Endothelial cell of umbilical vein (primary cell): ENCODE data around the gene CD72. TPM values are rescaled to one million over a fixed set of nuclear protein-coding genes. Genes with fewer than 3 reads are reported as not detected.
A peak's percentile ranks its signal among the peaks of the same experiment; 100 is the strongest.

Experiments
- BruUV-seq: library from RNA; stranded (reverse); fragments of 400-500 nt; replicated peaks from 2 replicates; lab custom pipeline; 2021; lab: Mats Ljungman, UMichigan
- CTCF ChIA-PET: fragments of 300-600, 350-600 bp; sonication (Branson Sonifier 250); formaldehyde crosslinking; loops from one replicate; lab custom pipeline; 2021; ENCODE audit warnings: antibody characterized with exemption, inconsistent platforms; lab: Charles Lee
- POLR2A ChIA-PET: fragments of 300-600, 350-600 bp; sonication (Branson Sonifier 250); formaldehyde crosslinking; loops from one replicate; lab custom pipeline; 2021; ENCODE audit warnings: antibody characterized with exemption, inconsistent platforms; lab: Charles Lee
- DNase-seq: peaks from one replicate; pipeline ENCODE4 v3.0.0-alpha.2; 2011; ENCODE audit warnings: low read depth, low spot score
- FAIRE-seq: peaks from 2 replicates; lab custom pipeline; 2011; peaks lifted over from hg19 to GRCh38; lab: Jason Lieb, UNC
- H2AFZ ChIP-seq: 2 replicates; pipeline ENCODE4 v1.6.0; 2012; ENCODE audit warnings: low read depth, low read length, control low read depth, inconsistent platforms
- H3K27ac ChIP-seq: 2 replicates; pipeline ENCODE4 v1.5.1; 2011; ENCODE audit warnings: low read depth, mild to moderate bottlenecking, control low read depth, low read length, moderate library complexity; ENCODE audit not compliant: insufficient read depth
- H3K27me3 ChIP-seq, 2 experiments: 2 replicates each; pipeline versions ENCODE4 v1.6.0 to v1.6.1; 2011; ENCODE audit warnings: low read length in 2 of 2, mixed read lengths in 1 of 2; ENCODE audit not compliant: control insufficient read depth in 2 of 2, insufficient read depth in 2 of 2
- H3K36me3 ChIP-seq, 2 experiments: 2 replicates in 1 of 2; 3 replicates in 1 of 2; pipeline ENCODE4 v1.5.1; 2011; ENCODE audit warnings: low read length in 2 of 2, mild to moderate bottlenecking in 1 of 2, moderate library complexity in 1 of 2; ENCODE audit not compliant: control insufficient read depth in 2 of 2, insufficient read depth in 2 of 2; ENCODE audit errors: extremely low read depth in 1 of 2
- H3K4me1 ChIP-seq: 3 replicates; pipeline ENCODE4 v1.5.1; 2011; ENCODE audit warnings: mild to moderate bottlenecking, low read length; ENCODE audit not compliant: control insufficient read depth, insufficient read depth; ENCODE audit errors: extremely low read depth
- H3K4me2 ChIP-seq: 2 replicates; pipeline ENCODE4 v1.6.1; 2011; ENCODE audit warnings: low read length, control low read depth, mixed read lengths; ENCODE audit not compliant: insufficient read depth
- H3K4me3 ChIP-seq, 3 experiments: fragments of 200-600 bp in 1 of 3; sonication (generic), shearing (Covaris generic) in 1 of 3; replicated peaks in 1 of 3; 2 replicates each; pipeline ENCODE4 v1.5.1; 2011 to 2016; ENCODE audit warnings: control low read depth in 3 of 3, low read length in 3 of 3, mild to moderate bottlenecking in 2 of 3, inconsistent platforms in 1 of 3, low read depth in 1 of 3, moderate library complexity in 1 of 3; ENCODE audit not compliant: insufficient read depth in 1 of 3
- H3K79me2 ChIP-seq: 2 replicates; pipeline ENCODE4 v1.6.0; 2012; ENCODE audit warnings: low read length, inconsistent platforms; ENCODE audit not compliant: control insufficient read depth, insufficient read depth
- H3K9ac ChIP-seq: replicated peaks from 2 replicates; pipeline ENCODE3; 2011; ENCODE audit warnings: low read length, control low read depth; ENCODE audit not compliant: insufficient read depth; ENCODE audit errors: extremely low read depth
- H3K9me1 ChIP-seq: replicated peaks from 3 replicates; pipeline ENCODE4 v1.6.0; 2011; ENCODE audit warnings: mild to moderate bottlenecking, low read length; ENCODE audit not compliant: control insufficient read depth, insufficient read depth; ENCODE audit errors: extremely low read depth
- H3K9me3 ChIP-seq: replicated peaks from 2 replicates; pipeline ENCODE4 v1.5.1; 2012; ENCODE audit warnings: low read length, inconsistent platforms; ENCODE audit not compliant: control insufficient read depth, insufficient read depth
- H4K20me1 ChIP-seq: replicated peaks from 2 replicates; pipeline ENCODE3; 2011; ENCODE audit warnings: mild to moderate bottlenecking, low read length; ENCODE audit not compliant: control insufficient read depth, insufficient read depth; ENCODE audit errors: extremely low read depth
- FOS ChIP-seq: IDR thresholded peaks from 2 replicates; pipeline ENCODE4 v1.6.1; 2011; ENCODE audit warnings: mild to moderate bottlenecking, low read length, moderate library complexity, borderline replicate concordance; ENCODE audit not compliant: insufficient read depth
- GATA2 ChIP-seq: IDR thresholded peaks from 2 replicates; pipeline ENCODE4 v1.7.0; 2011; ENCODE audit warnings: low read depth, mild to moderate bottlenecking, moderate library complexity, mixed read lengths, low read length; ENCODE audit not compliant: insufficient read length, insufficient read depth
- JUN ChIP-seq: IDR thresholded peaks from 2 replicates; pipeline ENCODE4 v1.6.1; 2011; ENCODE audit warnings: borderline replicate concordance, low read depth; ENCODE audit not compliant: insufficient read length, insufficient read depth
- MYC ChIP-seq: IDR thresholded peaks from one replicate; pipeline ENCODE4 v1.6.1; 2011; ENCODE audit warnings: mild to moderate bottlenecking, low read depth, low read length
- POLR2A ChIP-seq: IDR thresholded peaks from 2 replicates; pipeline ENCODE4 v1.6.1; 2012; ENCODE audit warnings: low read depth, mild to moderate bottlenecking, control low read depth, low read length
- POLR2AphosphoS5 ChIP-seq: IDR thresholded peaks from 2 replicates; pipeline ENCODE4 v1.6.1; 2012; ENCODE audit warnings: low read depth, mild to moderate bottlenecking, control low read depth, low read length, moderate library complexity; ENCODE audit not compliant: insufficient read depth
- dilution Hi-C: fragments of 300-500 bp; cut with MboI; formaldehyde crosslinking; loops from one replicate; pipeline ENCODE4 v1.15.0; 2019; ENCODE audit warnings: low sequenced_read_pairs; ENCODE audit not compliant: extremely low pct_ligation_motif_present
- intact Hi-C: fragments of 100-400 bp; cut with micrococcal nuclease; formaldehyde crosslinking; loops from one replicate; pipeline ENCODE4 v1.10.0; 2022
- polyA plus RNA-seq, 4 experiments: library from polyadenylated mRNA; depleted of rRNA in 3 of 4; stranded (reverse) in 3 of 4; unstranded in 1 of 4; fragments of >200 nt; gene quantifications; 2 replicates each; pipeline versions ENCODE4 v1.2.1 to v1.2.3, GENCODE V29; 2011 to 2012; ENCODE audit warnings: missing spikeins in 1 of 4
- total RNA-seq: library from RNA; stranded (reverse); gene quantifications from 2 replicates; pipeline ENCODE4 v1.2.3, GENCODE V29; 2021
- TF ChIP-seq, protein P1 (sequence below), 2 donors: IDR thresholded peaks; 1 replicate in 1 of 2; 2 replicates in 1 of 2; pipeline ENCODE4 v1.5.1; 2011; ENCODE audit warnings: low read length in 2 of 2, mild to moderate bottlenecking in 2 of 2, moderate library complexity in 2 of 2, control low read depth in 1 of 2, inconsistent platforms in 1 of 2, low read depth in 1 of 2; ENCODE audit not compliant: insufficient read depth in 1 of 2; ENCODE audit errors: extremely low read depth in 1 of 2

Gene CD72
- total and polyA plus RNA-seq, 2 donors (not counting 3 experiments of a cell fraction or from before 2014, with no cell fraction given), result 0.39 TPM; not detected in 1

DNA sequence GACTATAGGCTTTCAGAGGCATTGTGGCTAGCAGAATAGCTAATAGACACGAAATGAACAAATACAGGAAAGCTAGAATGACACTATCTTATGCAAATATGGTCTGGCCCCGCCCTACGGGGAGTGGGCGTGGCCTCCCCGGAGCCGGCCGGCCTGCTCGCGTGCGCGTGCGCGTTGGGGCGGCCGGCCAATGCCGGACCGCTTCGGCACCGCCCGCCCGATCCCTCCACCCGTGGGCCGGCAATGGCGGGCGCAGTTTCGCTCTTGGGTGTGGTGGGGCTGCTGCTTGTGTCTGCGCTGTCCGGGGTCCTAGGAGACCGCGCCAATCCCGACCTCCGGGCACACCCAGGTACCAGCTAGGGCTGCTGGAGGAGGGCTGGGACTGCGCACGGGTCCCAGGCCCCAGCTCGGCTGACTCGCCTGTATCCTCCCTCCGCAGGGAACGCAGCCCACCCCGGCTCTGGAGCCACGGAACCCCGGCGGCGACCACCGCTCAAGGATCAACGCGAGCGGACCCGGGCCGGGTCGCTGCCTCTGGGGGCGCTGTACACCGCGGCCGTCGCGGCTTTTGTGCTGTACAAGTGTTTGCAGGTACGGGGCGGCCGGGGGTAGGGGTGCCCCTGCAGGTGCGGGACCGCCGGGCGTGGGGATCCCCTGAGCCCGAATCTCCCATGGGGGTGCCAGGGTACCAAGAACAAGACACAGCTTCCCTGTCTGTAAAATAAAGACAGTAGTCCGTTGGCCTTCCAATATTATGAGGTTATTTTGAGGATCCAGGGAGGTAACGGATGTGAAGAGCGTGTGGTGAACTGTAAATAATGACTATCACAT lies 40.1 kb upstream of the CD72 start, which contains the start of gene CCDC107:
Gene CCDC107 (plus strand): TSS at position 156 of the 831 bp plus-strand sequence. CDS start 88 bp downstream, at position 244.
- Histone ChIP-seq H3K4me1 (peaks cover 11% of the 10 kb centered on the region), H4K20me1 (no peaks in the 10 kb centered on the region), H3K9ac (peak within 1 kb of the TSS; percentile 86), H3K9me1 (no peaks in the 10 kb centered on the region), H3K4me2 (peak within 1 kb of the TSS; percentile 93), H3K36me3 (peaks cover 0 to 8% of the 10 kb centered on the region in 2 experiments), H3K27me3 (no peaks in the 10 kb centered on the region), H2AFZ (peak within 1 kb of the TSS; percentile 84), H3K4me3 (peak within 1 kb of the TSS; percentile 84 to 87 (median 86)), H3K79me2 (peaks cover 4% of the 10 kb centered on the region), H3K9me3 (no peaks in the 10 kb centered on the region), H3K27ac (peak within 1 kb of the TSS; percentile 94)
- dilution Hi-C loops, result no loop called here
- DNase-seq, result peak; percentile 89
- TSS peak; percentile 47 for BruUV-seq
- no peak for FAIRE-seq
- ChIA-PET CTCF (interaction anchor here (0.6 to 10.0 kb wide), 12 partner anchors 9 to 177 kb away, joined by 3 to 227 read pairs (median 4); partner anchors contain the start of genes MSMP and TPM2), POLR2A (interaction anchor here (1.6 kb wide), 1 partner anchor 30 kb away, joined by 4 read pairs; no protein-coding TSS in a partner anchor)
- TF ChIP-seq FOS (no peak), POLR2AphosphoS5 (peak; percentile 87), GATA2 (no peak), MYC (no peak), JUN (no peak), POLR2A (peak; percentile 96)
- TF ChIP-seq, protein P1, sequence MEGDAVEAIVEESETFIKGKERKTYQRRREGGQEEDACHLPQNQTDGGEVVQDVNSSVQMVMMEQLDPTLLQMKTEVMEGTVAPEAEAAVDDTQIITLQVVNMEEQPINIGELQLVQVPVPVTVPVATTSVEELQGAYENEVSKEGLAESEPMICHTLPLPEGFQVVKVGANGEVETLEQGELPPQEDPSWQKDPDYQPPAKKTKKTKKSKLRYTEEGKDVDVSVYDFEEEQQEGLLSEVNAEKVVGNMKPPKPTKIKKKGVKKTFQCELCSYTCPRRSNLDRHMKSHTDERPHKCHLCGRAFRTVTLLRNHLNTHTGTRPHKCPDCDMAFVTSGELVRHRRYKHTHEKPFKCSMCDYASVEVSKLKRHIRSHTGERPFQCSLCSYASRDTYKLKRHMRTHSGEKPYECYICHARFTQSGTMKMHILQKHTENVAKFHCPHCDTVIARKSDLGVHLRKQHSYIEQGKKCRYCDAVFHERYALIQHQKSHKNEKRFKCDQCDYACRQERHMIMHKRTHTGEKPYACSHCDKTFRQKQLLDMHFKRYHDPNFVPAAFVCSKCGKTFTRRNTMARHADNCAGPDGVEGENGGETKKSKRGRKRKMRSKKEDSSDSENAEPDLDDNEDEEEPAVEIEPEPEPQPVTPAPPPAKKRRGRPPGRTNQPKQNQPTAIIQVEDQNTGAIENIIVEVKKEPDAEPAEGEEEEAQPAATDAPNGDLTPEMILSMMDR (IDR thresholded peaks at IDR 0.05; ENCODE audit: extremely low read depth in 1 of 2, insufficient read depth in 1 of 2, low read depth in 1 of 2, low read length in 2 of 2), result peak; percentile 65 to 88
- intact Hi-C loops, result loop anchor here (1.0 to 5.0 kb wide), 5 partner anchors 31 to 249 kb away; partner anchors contain the start of genes CREB3, HRCT1, RUSC2 and SPAAR
